Tibial nerve (tissue), 4 donors: ENCODE results near the gene SLC7A9. TPM values are rescaled to one million over a fixed set of nuclear protein-coding genes. Genes with fewer than 3 reads are reported as not detected.

Source experiments
- DNase-seq, 2 donors: peaks; one replicate each; pipeline ENCODE4 v3.0.0-alpha.2; 2019; ENCODE audit warnings: low spot score in 2 of 2
- H3K27ac ChIP-seq, 4 donors: fragments of 200-600 bp; sonication (generic) in 3 of 4; one replicate each; pipeline ENCODE4 v1.5.1; 2017 to 2019; ENCODE audit warnings: mild to moderate bottlenecking in 1 of 4
- H3K27me3 ChIP-seq, 2 donors: fragments of 200-600 bp; sonication (generic) in 1 of 2; one replicate each; pipeline versions ENCODE4 v1.5.1 to v1.6.0; 2017 to 2019
- H3K36me3 ChIP-seq, 3 donors: fragments of 200-600 bp; sonication (generic); one replicate each; pipeline ENCODE4 v1.5.1; 2018 to 2019
- H3K4me1 ChIP-seq, 4 donors: fragments of 200-600 bp; sonication (generic) in 3 of 4; one replicate each; pipeline ENCODE4 v1.5.1; 2017 to 2019
- H3K4me3 ChIP-seq, 4 donors: fragments of 200-600 bp; sonication (generic) in 3 of 4; one replicate each; pipeline ENCODE4 v1.5.1; 2017 to 2019; ENCODE audit warnings: mild to moderate bottlenecking in 1 of 4, moderate library complexity in 1 of 4
- H3K9me3 ChIP-seq, 4 donors: fragments of 200-600 bp; sonication (generic) in 3 of 4; one replicate each; pipeline ENCODE4 v1.5.1; 2017 to 2019
- CTCF ChIP-seq, 5 experiments: fragments of 200-600 bp in 3 of 5; fragments of 450-650 bp in 2 of 5; sonication (generic) in 3 of 5; IDR thresholded peaks; one replicate each; pipeline ENCODE4 v1.5.1; 2016 to 2019; ENCODE audit warnings: antibody characterized with exemption in 5 of 5, mild to moderate bottlenecking in 3 of 5, moderate library complexity in 2 of 5
- EP300 ChIP-seq, 2 donors: sonication (generic); formaldehyde crosslinking; IDR thresholded peaks; one replicate each; pipeline ENCODE4 v1.6.1; 2017; ENCODE audit warnings: antibody characterized with exemption in 2 of 2, mild to moderate bottlenecking in 1 of 2
- POLR2A ChIP-seq, 2 donors: fragments of 450-650 bp; IDR thresholded peaks; one replicate each; pipeline ENCODE4 v1.6.1; 2017; ENCODE audit warnings: antibody characterized with exemption in 2 of 2, mild to moderate bottlenecking in 2 of 2, moderate library complexity in 2 of 2
- WGBS, 2 donors: methylation state at CpG; one replicate each; pipeline ENCODE4 v1.1.5; 2018; 5-methylcytosine and 5-hydroxymethylcytosine counted together
- total RNA-seq, 4 donors: library from RNA; depleted of rRNA; stranded (reverse); fragments of >200 nt; gene quantifications; one replicate each; pipeline ENCODE4 v1.1.0, GENCODE V29; 2016

Gene SLC7A9
- total RNA-seq, 4 donors from 2014 or later, result 1.6 TPM; not detected in 3

- no peak for DNase-seq
- Histone ChIP-seq H3K4me3 (no peak overlapping the region), H3K4me1 (no peaks in the 10 kb centered on the region), H3K27me3 (no peaks in the 10 kb centered on the region), H3K9me3 (no peaks in the 10 kb centered on the region), H3K36me3 (no peaks in the 10 kb centered on the region), H3K27ac (no peak overlapping the region)
- no peak for TF ChIP-seq POLR2A (IDR thresholded peaks at IDR 0.05)
- TF ChIP-seq EP300 (IDR thresholded peaks at IDR 0.05), result no peak
- TF ChIP-seq CTCF (IDR thresholded peaks at IDR 0.05), result no peak
- 39 to 58% methylated on average over 3 of the region's 3 CpGs for WGBS, 2 donors
These were observed 59.8 kb downstream of the SLC7A9 start for GRCh38 chr19:32809754-32810153.

DNA sequence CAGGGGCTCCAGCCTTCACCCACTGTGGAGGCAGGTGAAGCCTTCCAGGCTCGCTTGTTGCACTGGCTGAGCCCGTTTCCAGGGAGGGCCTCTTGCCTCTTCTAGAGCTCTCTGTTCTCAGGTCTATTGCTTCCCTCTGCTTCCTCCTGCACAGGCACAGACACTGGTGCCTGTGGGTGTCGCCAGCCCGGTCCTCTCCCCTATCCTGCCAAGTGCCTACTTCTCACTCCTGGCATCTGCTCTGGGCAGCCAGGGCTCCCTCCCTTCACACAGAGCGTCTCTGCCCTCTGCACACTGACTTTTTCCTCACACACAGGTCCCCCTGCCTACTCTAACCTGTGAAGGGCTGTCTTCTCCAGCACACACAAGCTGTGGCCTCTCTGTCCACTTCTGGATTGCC, 60.3 kb downstream of the SLC7A9 start:
- TF ChIP-seq CTCF (IDR thresholded peaks at IDR 0.05), result no peak
- TF ChIP-seq EP300 (IDR thresholded peaks at IDR 0.05), result no peak
- no peak for TF ChIP-seq POLR2A (IDR thresholded peaks at IDR 0.05)
- H3K36me3 ChIP-seq, result no peaks in the 10 kb centered on the region
- H3K27me3 ChIP-seq, result no peaks in the 10 kb centered on the region
- no peak overlapping the region for H3K27ac ChIP-seq
- DNase-seq, result no peak
- H3K9me3 ChIP-seq, result no peaks in the 10 kb centered on the region
- WGBS, 2 donors, result 62 to 65% methylated on average over 5 of the region's 5 CpGs
- H3K4me1 ChIP-seq, result no peaks in the 10 kb centered on the region
- no peak overlapping the region for H3K4me3 ChIP-seq

DNA sequence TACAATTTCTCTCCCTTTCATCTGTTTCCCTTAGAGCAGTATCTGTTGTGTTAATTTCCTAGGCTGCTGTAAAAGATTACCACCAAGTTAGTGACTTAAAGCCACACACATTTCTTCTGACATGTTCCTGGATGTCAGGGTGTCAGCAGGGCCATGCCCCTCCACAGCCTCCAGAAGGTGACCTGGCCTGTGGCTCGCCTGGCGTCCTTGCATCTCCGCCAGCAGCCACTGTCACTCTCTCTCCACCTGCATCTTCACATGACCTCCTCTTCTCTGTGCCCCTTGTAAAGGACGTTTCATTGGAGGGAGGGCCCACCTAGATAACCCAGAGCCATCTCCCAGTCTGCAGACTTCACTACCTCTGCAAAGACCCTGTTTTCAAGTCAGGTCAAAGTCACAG, 61.3 kb downstream of the SLC7A9 start:
- 70 to 78% methylated on average over 4 of the region's 4 CpGs for WGBS, 2 donors

GRCh38 chr19:32802840-32803239, 66.7 kb downstream of the SLC7A9 start:
- Histone ChIP-seq H3K9me3 (no peaks in the 10 kb centered on the region), H3K36me3 (no peaks in the 10 kb centered on the region), H3K27ac (no peak overlapping the region), H3K4me1 (no peaks in the 10 kb centered on the region), H3K4me3 (no peak overlapping the region), H3K27me3 (no peaks in the 10 kb centered on the region)
- DNase-seq, result no peak
- no peak for TF ChIP-seq EP300 (IDR thresholded peaks at IDR 0.05)
- no peak for TF ChIP-seq POLR2A (IDR thresholded peaks at IDR 0.05)
- TF ChIP-seq CTCF (IDR thresholded peaks at IDR 0.05), result no peak
- WGBS, 2 donors, result 91 to 92% methylated on average over 12 of the region's 12 CpGs

More for the DNA sequence above, 61.3 kb downstream of the SLC7A9 start:
- TF ChIP-seq EP300 (IDR thresholded peaks at IDR 0.05), result no peak
- TF ChIP-seq CTCF (IDR thresholded peaks at IDR 0.05), result no peak
- no peak for TF ChIP-seq POLR2A (IDR thresholded peaks at IDR 0.05)
- no peak overlapping the region for H3K27ac ChIP-seq
- H3K4me3 ChIP-seq, result no peak overlapping the region
- H3K4me1 ChIP-seq, result no peaks in the 10 kb centered on the region
- no peak for DNase-seq
- H3K36me3 ChIP-seq, result no peaks in the 10 kb centered on the region
- H3K27me3 ChIP-seq, result no peaks in the 10 kb centered on the region
- H3K9me3 ChIP-seq, result no peaks in the 10 kb centered on the region

GRCh38 chr19:32800754-32801153, 68.8 kb downstream of the SLC7A9 start:
- no peaks in the 10 kb centered on the region for H3K4me1 ChIP-seq
- DNase-seq, result no peak
- no peaks in the 10 kb centered on the region for H3K9me3 ChIP-seq
- H3K4me3 ChIP-seq, result no peak overlapping the region
- no peaks in the 10 kb centered on the region for H3K36me3 ChIP-seq
- H3K27ac ChIP-seq, result no peak overlapping the region
- H3K27me3 ChIP-seq, result no peaks in the 10 kb centered on the region
- 32 to 42% methylated on average over 4 of the region's 4 CpGs for WGBS, 2 donors
- TF ChIP-seq CTCF (IDR thresholded peaks at IDR 0.05) (no peak), EP300 (IDR thresholded peaks at IDR 0.05) (no peak), POLR2A (IDR thresholded peaks at IDR 0.05) (no peak)
